HuH-7.5 (cell line): ENCODE data around the gene AGAP9.
"Not testable (repeated sequence)": the region's sequence is repeated elsewhere in the genome, so short reads cannot be mapped to it uniquely, and the experiment has no call there.

Experiments
- DNase-seq: peaks from one replicate; pipeline ENCODE4 v3.0.0; 2011; ENCODE audit warnings: low spot score

Gene AGAP9

GRCh38 chr10:47457528-47457820, 66.0 kb downstream of the AGAP9 start:
- DNase-seq, result no peak

DNA sequence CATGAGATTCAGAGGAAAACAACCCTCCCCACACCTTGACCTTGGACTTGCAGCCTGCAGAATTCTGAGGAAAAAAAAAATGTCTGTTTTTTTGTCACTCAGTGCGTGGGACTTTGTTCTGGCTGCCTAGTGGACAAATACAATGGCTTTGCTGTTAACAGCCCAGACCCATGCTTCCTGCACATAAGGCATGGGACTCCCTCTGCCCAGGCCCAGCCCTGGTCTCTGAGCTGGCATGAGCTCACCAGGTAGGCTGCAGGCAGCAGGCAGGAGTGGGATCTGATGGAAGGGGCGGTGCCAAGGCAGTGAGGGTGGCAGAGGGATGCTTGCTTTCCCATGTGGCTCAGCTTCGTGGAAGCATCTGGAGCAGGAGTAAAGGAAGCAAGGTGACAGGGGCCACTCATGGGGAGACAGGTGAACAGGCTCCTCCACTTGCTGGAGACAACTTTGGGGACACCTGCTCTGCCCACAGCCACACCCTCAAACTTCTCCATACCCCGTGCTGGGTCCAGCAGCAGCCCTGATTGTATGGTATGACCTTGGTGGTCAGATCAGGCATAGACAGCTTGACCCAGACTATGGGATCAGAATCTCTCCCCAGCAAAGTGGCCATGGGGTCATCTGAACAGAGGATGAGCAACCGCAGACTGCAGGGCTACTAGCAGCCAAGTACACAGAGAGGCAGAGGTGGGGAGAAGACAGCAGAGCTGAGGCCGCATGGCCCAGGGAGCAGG, 66.5 kb downstream of the AGAP9 start:
- DNase-seq, result no peak

DNA sequence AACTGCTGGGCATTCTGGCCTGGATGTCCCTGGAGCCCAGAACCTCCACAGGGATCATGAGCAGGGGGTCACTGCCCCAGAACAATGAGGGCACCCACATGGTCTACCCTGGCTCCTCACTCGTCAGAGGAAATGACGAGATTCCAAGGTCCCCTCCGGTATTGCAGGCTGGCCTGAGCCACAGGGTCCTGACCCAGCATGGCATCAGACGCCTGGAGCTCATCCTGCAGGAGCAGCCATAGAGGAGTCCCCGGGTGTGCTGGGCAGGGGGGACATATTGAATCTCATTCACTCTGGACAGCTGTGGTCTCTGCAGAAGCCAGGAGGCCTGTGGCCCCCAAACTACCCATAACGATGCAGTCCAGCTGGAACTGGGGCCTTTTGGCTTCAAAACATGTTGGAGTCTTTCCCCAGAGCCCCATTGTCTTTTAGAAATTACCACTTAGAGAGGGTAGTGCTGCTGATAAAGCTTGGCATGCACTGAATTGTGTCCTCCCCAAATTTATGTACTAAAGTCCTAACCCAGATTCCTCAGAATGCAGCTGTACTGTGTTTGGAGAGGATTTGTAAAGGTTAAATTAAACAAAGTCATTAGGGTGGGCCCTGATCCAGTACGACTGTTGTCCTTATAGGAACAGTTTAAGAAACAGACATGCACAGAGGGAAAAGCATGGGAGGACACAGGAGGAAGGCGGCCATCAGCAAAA, 67.2 kb downstream of the AGAP9 start:
- DNase-seq, result no peak

DNA sequence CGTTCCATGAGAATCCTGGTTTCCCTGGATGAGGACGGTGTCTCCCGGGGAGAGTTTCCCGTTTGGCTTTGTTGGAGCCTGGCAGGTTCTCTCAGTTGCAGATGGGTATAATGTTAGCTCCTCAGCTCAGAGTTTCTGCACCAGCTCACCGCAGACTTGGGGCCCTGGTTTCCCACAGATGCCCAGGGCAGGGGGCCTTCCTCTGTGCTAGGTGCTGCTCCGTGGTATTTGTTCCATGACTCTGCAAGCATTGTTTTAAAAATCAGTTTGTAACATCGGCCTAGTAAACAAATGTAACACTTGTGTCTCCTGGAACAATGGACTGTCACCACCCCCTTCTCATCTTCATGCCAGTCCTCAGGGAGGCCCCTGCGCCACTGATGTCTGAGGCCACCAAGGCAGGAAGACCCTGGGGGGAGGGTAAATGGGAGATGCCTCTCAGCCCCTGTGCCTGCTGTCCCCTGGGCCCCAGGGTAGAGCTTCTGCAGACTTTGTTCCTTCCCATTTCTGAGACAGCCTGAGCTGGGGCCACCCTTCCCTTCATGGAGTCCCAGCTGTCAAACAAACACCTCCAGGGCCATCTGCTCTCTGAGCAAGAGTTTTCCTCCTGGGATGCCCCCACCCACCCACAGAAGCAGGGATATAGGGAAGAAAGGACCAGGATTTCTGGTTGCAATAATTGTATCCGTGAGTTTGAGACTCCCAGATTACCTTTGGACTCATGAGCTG, 67.9 kb downstream of the AGAP9 start:
- DNase-seq, result not testable (repeated sequence)

DNA sequence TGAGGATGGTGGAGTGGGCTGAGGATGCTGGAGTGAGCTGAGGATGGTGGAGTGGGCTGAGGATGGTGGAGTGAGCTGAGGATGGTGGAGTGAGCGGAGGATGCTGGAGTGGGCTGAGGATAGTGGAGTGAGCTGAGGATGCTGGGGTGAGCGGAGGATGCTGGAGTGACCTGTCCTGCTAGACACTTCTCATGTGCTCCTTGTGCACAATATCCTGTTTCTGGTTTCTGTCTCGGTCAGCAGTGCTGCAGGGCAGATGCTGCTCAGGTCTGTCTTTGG, 68.7 kb downstream of the AGAP9 start:
- no peak for DNase-seq

GRCh38 chr10:47454008-47454779, 69.2 kb downstream of the AGAP9 start:
- no peak for DNase-seq

- DNase-seq, result no peak
These were observed 70.1 kb downstream of the AGAP9 start for GRCh38 chr10:47453141-47454007.

DNA sequence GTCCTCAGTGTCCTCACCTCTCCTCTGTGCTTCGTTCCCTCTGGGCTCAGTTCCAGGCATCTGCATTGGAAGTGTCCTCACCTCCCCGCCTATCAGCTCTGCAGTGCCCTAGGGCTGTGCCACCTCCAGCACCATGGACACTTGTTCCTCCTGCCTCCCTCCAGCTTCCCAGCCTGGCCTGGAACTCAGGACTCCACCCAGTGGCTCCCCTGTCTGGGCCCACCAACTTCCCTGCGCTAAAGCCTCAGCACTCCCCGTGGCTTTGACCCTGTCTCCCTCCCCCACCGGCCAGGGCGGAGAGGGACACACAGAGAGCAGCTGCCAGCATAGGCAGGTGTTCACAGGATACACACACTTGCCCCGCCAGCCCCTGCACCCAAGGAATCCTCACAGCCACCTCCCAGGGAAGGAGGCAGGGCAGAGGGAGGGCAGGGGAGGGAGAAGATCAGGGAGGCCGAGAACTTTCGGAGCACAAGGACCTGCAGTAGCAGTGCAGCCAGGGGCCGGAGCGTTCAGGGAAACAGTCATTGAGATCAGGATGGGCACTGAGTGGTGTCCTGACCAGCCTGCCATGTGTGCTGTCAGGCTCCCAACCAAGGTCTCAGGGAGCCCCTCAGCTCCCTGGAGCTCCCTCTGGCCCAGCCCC, 70.8 kb downstream of the AGAP9 start:
- DNase-seq, result no peak

- no peak for DNase-seq
These were observed 71.4 kb downstream of the AGAP9 start for GRCh38 chr10:47451998-47452494.
